Testis (tissue), 2 donors: ENCODE results near the gene STIM2.

ENCODE experiments used
- CTCF ChIP-seq, 3 experiments: fragments of 450-650 bp in 2 of 3; fragments of 200-600 bp in 1 of 3; sonication (generic) in 1 of 3; IDR thresholded peaks; one replicate each; pipeline ENCODE4 v1.5.1; 2016 to 2019; ENCODE audit warnings: antibody characterized with exemption in 3 of 3, mild to moderate bottlenecking in 2 of 3, moderate library complexity in 1 of 3
- POLR2A ChIP-seq: fragments of 450-650 bp; IDR thresholded peaks from one replicate; pipeline ENCODE4 v1.6.1; 2017; ENCODE audit warnings: antibody characterized with exemption, mild to moderate bottlenecking, moderate library complexity

- no peak for TF ChIP-seq POLR2A
- no peak for TF ChIP-seq CTCF (IDR thresholded peaks at IDR 0.05)
These were observed 74.8 kb downstream of the STIM2 start for GRCh38 chr4:26935397-26935796.
